T-helper 2 cell treated with Interferon-gamma antibody and Interleukin-4, amounts not matched to agents 100 ng/mL and 5 ng/mL, for 36 hours (primary cell): Measurements from ENCODE around the gene WAS. TPM values are rescaled to one million over a fixed set of nuclear protein-coding genes. Genes with fewer than 3 reads are reported as not detected.

Experiments
- intact Hi-C: fragments of 100-400 bp; cut with micrococcal nuclease; formaldehyde crosslinking; loops from one replicate; pipeline ENCODE4 v1.15.1; 2023
- total RNA-seq: library from RNA; stranded (reverse); gene quantifications from 2 replicates; pipeline ENCODE4 v1.2.3, GENCODE V29; 2022

The WAS gene
- total RNA-seq, 1 donor from 2014 or later, result 155 TPM

- intact Hi-C loops, result loop anchor here (10.0 kb wide), 1 partner anchor 225 kb away; no protein-coding TSS in a partner anchor
These were observed 26.0 kb downstream of the WAS start for GRCh38 chrX:48709522-48710112.

GRCh38 chrX:48711162-48711928 lies 27.7 kb downstream of the WAS start:
- intact Hi-C loops, result loop anchor here (10.0 kb wide), 1 partner anchor 223 kb away; no protein-coding TSS in a partner anchor

- intact Hi-C loops, result loop anchor here (10.0 kb wide), 1 partner anchor 223 kb away; no protein-coding TSS in a partner anchor
These were observed 28.4 kb downstream of the WAS start for GRCh38 chrX:48711929-48712505.

- intact Hi-C loops, result loop anchor here (1.0 to 10.0 kb wide), 4 partner anchors 18 to 221 kb away; partner anchors contain the start of gene SUV39H1
These were observed 30.2 kb downstream of the WAS start for GRCh38 chrX:48713847-48714246.

GRCh38 chrX:48714573-48714972 lies 31.0 kb downstream of the WAS start:
- intact Hi-C loops, result loop anchor here (10.0 kb wide), 1 partner anchor 220 kb away; no protein-coding TSS in a partner anchor

- intact Hi-C loops, result loop anchor here (10.0 kb wide), 1 partner anchor 220 kb away; no protein-coding TSS in a partner anchor
These were observed 31.5 kb downstream of the WAS start for GRCh38 chrX:48715072-48715471.

GRCh38 chrX:48715876-48716502 lies 32.4 kb downstream of the WAS start:
- intact Hi-C loops, result loop anchor here (10.0 kb wide), 1 partner anchor 219 kb away; no protein-coding TSS in a partner anchor

GRCh38 chrX:48719958-48720357 lies 36.4 kb downstream of the WAS start:
- intact Hi-C loops, result loop anchor here (10.0 kb wide), 1 partner anchor 215 kb away; no protein-coding TSS in a partner anchor

- intact Hi-C loops, result no loop called here
These were observed 37.1 kb downstream of the WAS start for GRCh38 chrX:48720577-48721250.

- intact Hi-C loops, result no loop called here
These were observed 38.3 kb downstream of the WAS start for GRCh38 chrX:48721916-48722315.

GRCh38 chrX:48726596-48726995 lies 43.0 kb downstream of the WAS start:
- intact Hi-C loops, result no loop called here

GRCh38 chrX:48728653-48729052 lies 45.1 kb downstream of the WAS start:
- intact Hi-C loops, result no loop called here

- intact Hi-C loops, result loop anchor here (5.0 kb wide), 1 partner anchor 51 kb away; the partner anchor contains the start of gene GATA1
These were observed 52.7 kb downstream of the WAS start for GRCh38 chrX:48736303-48736702.

GRCh38 chrX:48736878-48737212 lies 53.2 kb downstream of the WAS start:
- intact Hi-C loops, result loop anchor here (1.0 to 5.0 kb wide), 7 partner anchors 24 to 221 kb away; partner anchors contain the start of genes GATA1, PQBP1, SUV39H1 and TIMM17B

- intact Hi-C loops, result loop anchor here (1.0 to 5.0 kb wide), 7 partner anchors 24 to 221 kb away; partner anchors contain the start of genes GATA1, PQBP1, SUV39H1 and TIMM17B
These were observed 53.8 kb downstream of the WAS start for GRCh38 chrX:48737213-48737938.

- intact Hi-C loops, result loop anchor here (1.0 to 5.0 kb wide), 7 partner anchors 25 to 220 kb away; partner anchors contain the start of genes GATA1, PQBP1, SUV39H1 and TIMM17B
These were observed 54.3 kb downstream of the WAS start for GRCh38 chrX:48737940-48738339.
